Measurements from ENCODE around the gene SCAF1. TPM values are rescaled to one million over a fixed set of nuclear protein-coding genes. Genes with fewer than 3 reads are reported as not detected.

Gene SCAF1
- total RNA-seq, 1 experiment from 2014 or later = 103 TPM

- no peaks in the 10 kb centered on the region for H3K27me3 Mint-ChIP-seq (ENCODE audit: low read depth)
- peak; percentile 23; the same call in 1 of the 2 replicates for ATAC-seq
- POLR2A ChIA-PET = no interaction called here
- no peak for TF ChIP-seq E2F4 (CRISPR knock-in tag; IDR thresholded peaks at IDR 0.05; ENCODE audit: borderline replicate concordance, low read depth)
- no peak for TF ChIP-seq AFF4 (CRISPR knock-in tag; IDR thresholded peaks at IDR 0.05; ENCODE audit: borderline replicate concordance)
- TF ChIP-seq STAT6 (CRISPR knock-in tag; conservative IDR thresholded peaks at IDR 0.05; ENCODE audit: low read depth) = no peak
- TF ChIP-seq ATF1 (CRISPR knock-in tag; IDR thresholded peaks at IDR 0.05) = no peak
- no peak for TF ChIP-seq NFE2L1 (CRISPR knock-in tag; IDR thresholded peaks at IDR 0.05)
- TF ChIP-seq ZNF121 (CRISPR knock-in tag; IDR thresholded peaks at IDR 0.05) = no peak
- TF ChIP-seq CREM (CRISPR knock-in tag; IDR thresholded peaks at IDR 0.05) = no peak
- TF ChIP-seq HMGA2 (CRISPR knock-in tag; IDR thresholded peaks at IDR 0.05) = no peak
- TF ChIP-seq NFYB (CRISPR knock-in tag; conservative IDR thresholded peaks at IDR 0.05; ENCODE audit: low read depth) = no peak
- TF ChIP-seq TCF7 (CRISPR knock-in tag; IDR thresholded peaks at IDR 0.05; ENCODE audit: low read depth) = no peak
- H3K27ac Mint-ChIP-seq = no peak overlapping the region
- H3K9me3 Mint-ChIP-seq = no peaks in the 10 kb centered on the region
- H3K4me1 Mint-ChIP-seq = no peaks in the 10 kb centered on the region
- no peak overlapping the region for H3K4me3 Mint-ChIP-seq
- CTCF ChIA-PET = interaction anchor here (0.7 kb wide), 1 partner anchor 17 kb away, joined by 3 read pairs; no protein-coding TSS in a partner anchor
- peaks cover 24% of the 10 kb centered on the region for H3K36me3 Mint-ChIP-seq
- DNase-seq (ENCODE audit: low spot score) = no peak
These were observed 58.6 kb downstream of the SCAF1 start for GRCh38 chr19:49700563-49700962.

- ChIA-PET CTCF (no interaction called here), POLR2A (no interaction called here)
- TF ChIP-seq HMGA2 (CRISPR knock-in tag; IDR thresholded peaks at IDR 0.05) (peak; percentile 39; the same call in 1 of the 2 replicates), PRDM15 (CRISPR knock-in tag; IDR thresholded peaks at IDR 0.05) (no peak)
- H3K4me3 Mint-ChIP-seq = no peak overlapping the region
- H3K36me3 Mint-ChIP-seq = peaks cover 26% of the 10 kb centered on the region
- no peaks in the 10 kb centered on the region for H3K9me3 Mint-ChIP-seq
- ATAC-seq (peak; percentile 64), DNase-seq (ENCODE audit: low spot score) (peak; percentile 34)
- no peaks in the 10 kb centered on the region for H3K27me3 Mint-ChIP-seq (ENCODE audit: low read depth)
- H3K27ac Mint-ChIP-seq = no peak overlapping the region
- H3K4me1 Mint-ChIP-seq = no peaks in the 10 kb centered on the region
These were observed 59.3 kb downstream of the SCAF1 start for GRCh38 chr19:49701271-49701786.
